HG02973 (cell line): ENCODE measurements around the gene ATPAF2.
A peak's percentile ranks its signal among the peaks of the same experiment; 100 is the strongest.

Source experiments
- ATAC-seq: cut with Tn5 transposase; IDR thresholded peaks from one replicate; pipeline ENCODE4 v1.9.1; 2021; ENCODE audit warnings: moderate library complexity; ENCODE audit not compliant: unreplicated experiment

Gene ATPAF2

GRCh38 chr17:17987901-17988300 is 51.1 kb downstream of the ATPAF2 start:
- no peak for ATAC-seq

GRCh38 chr17:17987187-17987896 is 51.6 kb downstream of the ATPAF2 start:
- no peak for ATAC-seq

GRCh38 chr17:17985555-17985954 is 53.4 kb downstream of the ATPAF2 start:
- no peak for ATAC-seq

GRCh38 chr17:17985153-17985552 is 53.8 kb downstream of the ATPAF2 start:
- no peak for ATAC-seq

- no peak for ATAC-seq
Measured at GRCh38 chr17:17983776-17984175, 55.2 kb downstream of the ATPAF2 start.

GRCh38 chr17:17983376-17983775 is 55.6 kb downstream of the ATPAF2 start:
- no peak for ATAC-seq

- no peak for ATAC-seq
Measured at GRCh38 chr17:17982801-17983200, 56.2 kb downstream of the ATPAF2 start.

GRCh38 chr17:17981330-17981729 is 57.6 kb downstream of the ATPAF2 start:
- ATAC-seq, result no peak

GRCh38 chr17:17979778-17980177 is 59.2 kb downstream of the ATPAF2 start:
- no peak for ATAC-seq

- ATAC-seq, result no peak
Measured at GRCh38 chr17:17978481-17979424, 60.2 kb downstream of the ATPAF2 start.

- ATAC-seq, result no peak
Measured at GRCh38 chr17:17976931-17977570, 61.9 kb downstream of the ATPAF2 start.

- no peak for ATAC-seq
Measured at GRCh38 chr17:17975436-17975835, 63.5 kb downstream of the ATPAF2 start.

GRCh38 chr17:17972952-17973254 is 66.1 kb downstream of the ATPAF2 start:
- ATAC-seq, result no peak

- peak; percentile 81 for ATAC-seq
Measured at GRCh38 chr17:17972126-17972951, 66.6 kb downstream of the ATPAF2 start, which contains the start of the genes DRC3 and TOM1L2. DRC3 (plus strand) TSS chr17:17972862; CDS start chr17:17977599, 4,737 bp downstream. TOM1L2 (minus strand) TSS chr17:17972400; CDS start chr17:17972313, 87 bp downstream.

GRCh38 chr17:17971431-17972125 is 67.4 kb downstream of the ATPAF2 start:
- ATAC-seq, result no peak

- ATAC-seq, result no peak
Measured at GRCh38 chr17:17970699-17971430, 68.1 kb downstream of the ATPAF2 start.
